Measurements from ENCODE around the gene ARMCX5. TPM values are rescaled to one million over a fixed set of nuclear protein-coding genes. Genes with fewer than 3 reads are reported as not detected.

The ARMCX5 gene
- total and polyA plus RNA-seq, 10 donors: 5.3 to 19.1 (median 9.0) TPM

GRCh38 chrX:102637561-102637960, 38.2 kb downstream of the ARMCX5 start:
- TF ChIP-seq POLR2A (IDR thresholded peaks at IDR 0.05) (no peak), POLR2AphosphoS5 (IDR thresholded peaks at IDR 0.05) (no peak), CTCF (IDR thresholded peaks at IDR 0.05 in 8 of 11, conservative IDR thresholded peaks at IDR 0.05 in 3 of 11) (no peak)
- Histone ChIP-seq H3K27me3 (replicated peaks in 1 of 7) (no peaks in the 10 kb centered on the region), H3K27ac (no peak overlapping the region), H3K36me3 (no peaks in the 10 kb centered on the region), H3K4me1 (no peaks in the 10 kb centered on the region), H3K9me3 (peaks cover 0 to 10% (median 4%) of the 10 kb centered on the region in 8 donors), H3K4me3 (no peak overlapping the region)
- 49 to 98% (median 88%) methylated on average over 1 of the region's 1 CpG for WGBS, 5 donors
- intact Hi-C loops (cut with DNase I; ENCODE audit: low total_unique reads): no loop called here
- no peak for DNase-seq

- 1 to 72% (median 17%) methylated on average over 14 to 23 of the region's 23 CpGs; no CpG with 5 or more reads in 1 of the 5 donors for WGBS, 5 donors
- DNase-seq: no peak
- intact Hi-C loops (cut with DNase I; ENCODE audit: low total_unique reads): loop anchor here (10.0 kb wide), 1 partner anchor 64 kb away; the partner anchor contains the start of gene GPRASP2
- Histone ChIP-seq H3K27ac (peak overlapping the region; percentile 7 to 78 (median 71)), H3K4me1 (peaks cover 0 to 6% (median 0%) of the 10 kb centered on the region in 6 donors), H3K27me3 (replicated peaks in 1 of 7) (no peaks in the 10 kb centered on the region), H3K9me3 (no peaks in the 10 kb centered on the region), H3K4me3 (peak overlapping the region; percentile 40 to 77 (median 49)), H3K36me3 (no peaks in the 10 kb centered on the region)
- TF ChIP-seq POLR2AphosphoS5 (IDR thresholded peaks at IDR 0.05) (no peak), POLR2A (IDR thresholded peaks at IDR 0.05) (no peak)
Observed at GRCh38 chrX:102650903-102651241, 51.6 kb downstream of the ARMCX5 start.

- H3K27me3 ChIP-seq (replicated peaks in 1 of 7): no peaks in the 10 kb centered on the region
- H3K27ac ChIP-seq: peak within 1 kb of the TSS; percentile 46 to 78 (median 71)
- TF ChIP-seq POLR2AphosphoS5 (IDR thresholded peaks at IDR 0.05) (peak; percentile 77 to 83 (median 82)), CTCF (IDR thresholded peaks at IDR 0.05 in 8 of 11, conservative IDR thresholded peaks at IDR 0.05 in 3 of 11) (no peak)
- peak within 1 kb of the TSS; percentile 40 to 77 (median 49) for H3K4me3 ChIP-seq
- peaks cover 0 to 6% (median 0%) of the 10 kb centered on the region in 6 donors for H3K4me1 ChIP-seq
- no peaks in the 10 kb centered on the region for H3K36me3 ChIP-seq
- WGBS, 5 donors: 1 to 54% (median 6%) methylated on average over 17 to 61 of the region's 61 CpGs
- H3K9me3 ChIP-seq: no peaks in the 10 kb centered on the region
- peak; percentile 89 for DNase-seq
- intact Hi-C loops (cut with DNase I; ENCODE audit: low total_unique reads): loop anchor here (10.0 kb wide), 1 partner anchor 63 kb away; the partner anchor contains the start of gene GPRASP2
Observed at GRCh38 chrX:102651242-102652011, 52.1 kb downstream of the ARMCX5 start, which contains the start of gene GPRASP1. GPRASP1 (plus strand) TSS chrX:102651483; CDS start chrX:102653914, 2,431 bp downstream.

GRCh38 chrX:102652031-102652688, 52.8 kb downstream of the ARMCX5 start:
- H3K27ac ChIP-seq: peak overlapping the region; percentile 46 to 78 (median 71)
- DNase-seq: no peak
- intact Hi-C loops (cut with DNase I; ENCODE audit: low total_unique reads): loop anchor here (10.0 kb wide), 1 partner anchor 63 kb away; the partner anchor contains the start of gene GPRASP2

More at GRCh38 chrX:102652031-102652688, 52.8 kb downstream of the ARMCX5 start:
- 21 to 54% (median 30%) methylated on average over 8 to 22 of the region's 22 CpGs for WGBS, 5 donors
- peaks cover 0 to 6% (median 0%) of the 10 kb centered on the region in 6 donors for H3K4me1 ChIP-seq
- H3K36me3 ChIP-seq: no peaks in the 10 kb centered on the region
- TF ChIP-seq CTCF (IDR thresholded peaks at IDR 0.05 in 8 of 11, conservative IDR thresholded peaks at IDR 0.05 in 3 of 11) (peak in 10 of 11 experiments; percentile 13 to 62 (median 53)), POLR2AphosphoS5 (IDR thresholded peaks at IDR 0.05) (peak in 1 of 3 donors; percentile 40), POLR2A (IDR thresholded peaks at IDR 0.05) (no peak)
- peak overlapping the region; percentile 40 to 77 (median 49) for H3K4me3 ChIP-seq
- H3K9me3 ChIP-seq: no peaks in the 10 kb centered on the region
- no peaks in the 10 kb centered on the region for H3K27me3 ChIP-seq (replicated peaks in 1 of 7)

Other genes with a start within 250 kb of the ARMCX5 start
- not detected for gene NXF2B, start 159.5 kb upstream of the ARMCX5 start, total RNA-seq
- not detected for gene NXF2B, start 159.5 kb upstream of the ARMCX5 start, polyA plus RNA-seq
- not detected for gene TCP11X2, start 127.7 kb upstream of the ARMCX5 start, total RNA-seq
- not detected for gene TCP11X2, start 127.7 kb upstream of the ARMCX5 start, polyA plus RNA-seq
- 1 to 10 TPM in 1 of 7 donors, under 1 TPM in 1, not detected in 5; 0.57 to 3.0 TPM for gene TMSB15A, start 82.8 kb upstream of the ARMCX5 start, total RNA-seq
- gene TMSB15A, start 82.8 kb upstream of the ARMCX5 start, polyA plus RNA-seq: 1 to 10 TPM in 2 of 3 donors, under 1 TPM in 1; 0.70 to 1.8 (median 1.0) TPM
- gene GPRASP1, start 52.0 kb downstream of the ARMCX5 start, total RNA-seq: 10 to 100 TPM in 6 of 7 donors, 1 to 10 TPM in 1; 9.5 to 20.5 (median 13.8) TPM
- gene GPRASP1, start 52.0 kb downstream of the ARMCX5 start, polyA plus RNA-seq: 1 to 10 TPM; 3.0 to 7.3 (median 7.2) TPM
- gene GPRASP2, start 112.9 kb downstream of the ARMCX5 start, total RNA-seq: 10 to 100 TPM in 4 of 7 donors, 1 to 10 TPM in 3; 6.9 to 14.5 (median 10.3) TPM
- gene GPRASP2, start 112.9 kb downstream of the ARMCX5 start, polyA plus RNA-seq: 1 to 10 TPM; 1.7 to 4.4 (median 2.0) TPM
- 10 to 100 TPM in 1 of 7 donors, 1 to 10 TPM in 6; 2.2 to 12.8 (median 5.2) TPM for gene GPRASP3, start 121.2 kb downstream of the ARMCX5 start, total RNA-seq
- under 1 TPM; 0.37 to 0.86 (median 0.47) TPM for gene GPRASP3, start 121.2 kb downstream of the ARMCX5 start, polyA plus RNA-seq